SU-DHL-6 (cell line): Measurements from ENCODE around the gene CDH22.

Experiments used
- H2AFZ ChIP-seq: fragments of 200-600 bp; sonication (generic); 2 replicates; pipeline ENCODE4 v1.6.1; 2014; ENCODE audit warnings: low read depth, mild to moderate bottlenecking, moderate library complexity, mixed read lengths, antibody characterized with exemption, low read length; ENCODE audit not compliant: severe bottlenecking
- H3F3A ChIP-seq: fragments of 200-600 bp; shearing (Covaris generic); 2 replicates; pipeline ENCODE4 v1.6.0; 2016; ENCODE audit warnings: antibody characterized with exemption, mild to moderate bottlenecking; ENCODE audit not compliant: insufficient read depth
- H3K27ac ChIP-seq: fragments of 200-600 bp; sonication (generic); 2 replicates; pipeline ENCODE4 v1.5.1; 2016; ENCODE audit warnings: low read depth, mild to moderate bottlenecking, low read length, moderate library complexity, mixed read lengths
- H3K27me3 ChIP-seq: fragments of 200-600 bp; sonication (generic), shearing (Covaris generic); 2 replicates; pipeline ENCODE4 v1.6.0; 2014; ENCODE audit warnings: mild to moderate bottlenecking, low read length
- H3K36me3 ChIP-seq: fragments of 200-600 bp; sonication (generic); 2 replicates; pipeline ENCODE4 v1.6.1; 2014; ENCODE audit warnings: mild to moderate bottlenecking, low read length, mixed read lengths
- H3K4me2 ChIP-seq: fragments of 300-600, 200-600 bp; shearing (Covaris generic), sonication (generic); 2 replicates; pipeline ENCODE4 v1.6.0; 2014; ENCODE audit warnings: low read length, low read depth, mild to moderate bottlenecking; ENCODE audit not compliant: poor library complexity, severe bottlenecking
- H3K4me3 ChIP-seq: fragments of 200-600 bp; sonication (generic); 2 replicates; pipeline ENCODE4 v1.5.1; 2014; ENCODE audit warnings: antibody characterized with exemption, low read length, mild to moderate bottlenecking, mixed read lengths; ENCODE audit not compliant: insufficient read depth, poor library complexity, severe bottlenecking
- H3K79me2 ChIP-seq: fragments of 200-600 bp; sonication (generic); 2 replicates; pipeline ENCODE4 v1.6.1; 2014; ENCODE audit warnings: mild to moderate bottlenecking, low read length, moderate library complexity; ENCODE audit not compliant: insufficient read depth
- H3K9ac ChIP-seq: fragments of 200-600 bp; sonication (generic); 2 replicates; pipeline ENCODE4 v1.7.0; 2014; ENCODE audit warnings: mild to moderate bottlenecking, low read length
- H3K9me2 ChIP-seq: fragments of 200-600 bp; sonication (generic); replicated peaks from 2 replicates; pipeline ENCODE4 v1.6.1; 2014; ENCODE audit warnings: low read length; ENCODE audit not compliant: insufficient read depth
- H3K9me3 ChIP-seq: fragments of 200-600 bp; sonication (generic); 2 replicates; pipeline ENCODE4 v1.6.1; 2014; ENCODE audit warnings: low read length, mixed read lengths; ENCODE audit not compliant: insufficient read depth
- H4K20me1 ChIP-seq: fragments of 200-600 bp; sonication (generic); 2 replicates; pipeline ENCODE4 v1.6.1; 2014; ENCODE audit warnings: low read depth, mild to moderate bottlenecking, antibody characterized with exemption, low read length, moderate library complexity, mixed read lengths
- EZH2phosphoT487 ChIP-seq: fragments of 200-600 bp; sonication (generic), shearing (Covaris generic); conservative IDR thresholded peaks from 2 replicates; pipeline ENCODE4 v1.6.1; 2018; ENCODE audit warnings: mild to moderate bottlenecking, antibody characterized with exemption, low read length, moderate library complexity, mixed read lengths
- TF ChIP-seq, protein P1 (sequence below): fragments of 200-600 bp; sonication (generic); IDR thresholded peaks from one replicate; pipeline ENCODE4 v1.5.1; 2017; ENCODE audit warnings: antibody characterized with exemption, mild to moderate bottlenecking, low read length, moderate library complexity; ENCODE audit not compliant: insufficient read depth, poor library complexity, severe bottlenecking

CDH22 gene

DNA sequence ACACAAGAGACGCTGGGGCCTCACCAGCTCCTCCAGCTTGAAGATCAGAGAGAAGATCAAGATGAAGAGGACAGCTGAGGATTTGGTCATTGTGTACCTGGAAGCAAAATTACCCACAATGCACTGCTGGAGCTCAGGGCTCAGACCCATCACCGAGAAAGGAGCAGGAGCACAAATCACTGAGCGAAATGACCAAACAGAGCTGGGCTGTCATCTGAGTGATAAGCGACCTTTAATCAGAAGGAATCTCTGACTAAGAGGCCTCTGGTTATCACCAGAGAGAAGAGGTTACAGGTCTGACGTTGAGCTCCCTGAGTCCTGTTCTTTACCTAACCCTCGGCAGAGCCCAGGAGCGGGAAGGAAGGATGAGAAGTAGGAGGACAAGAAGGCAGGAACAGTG lies 47.5 kb upstream of the CDH22 start:
- Histone ChIP-seq H3K27ac (no peak overlapping the region), H3K9me2 (no peaks in the 10 kb centered on the region), H3K9ac (no peak overlapping the region), H3K4me2 (no peak overlapping the region), H3K27me3 (no peaks in the 10 kb centered on the region), H3K36me3 (no peaks in the 10 kb centered on the region), H3K79me2 (no peaks in the 10 kb centered on the region), H3K4me3 (no peak overlapping the region), H3F3A (no peaks in the 10 kb centered on the region), H3K9me3 (no peaks in the 10 kb centered on the region), H4K20me1 (no peaks in the 10 kb centered on the region), H2AFZ (no peak overlapping the region)
- TF ChIP-seq, protein P1, sequence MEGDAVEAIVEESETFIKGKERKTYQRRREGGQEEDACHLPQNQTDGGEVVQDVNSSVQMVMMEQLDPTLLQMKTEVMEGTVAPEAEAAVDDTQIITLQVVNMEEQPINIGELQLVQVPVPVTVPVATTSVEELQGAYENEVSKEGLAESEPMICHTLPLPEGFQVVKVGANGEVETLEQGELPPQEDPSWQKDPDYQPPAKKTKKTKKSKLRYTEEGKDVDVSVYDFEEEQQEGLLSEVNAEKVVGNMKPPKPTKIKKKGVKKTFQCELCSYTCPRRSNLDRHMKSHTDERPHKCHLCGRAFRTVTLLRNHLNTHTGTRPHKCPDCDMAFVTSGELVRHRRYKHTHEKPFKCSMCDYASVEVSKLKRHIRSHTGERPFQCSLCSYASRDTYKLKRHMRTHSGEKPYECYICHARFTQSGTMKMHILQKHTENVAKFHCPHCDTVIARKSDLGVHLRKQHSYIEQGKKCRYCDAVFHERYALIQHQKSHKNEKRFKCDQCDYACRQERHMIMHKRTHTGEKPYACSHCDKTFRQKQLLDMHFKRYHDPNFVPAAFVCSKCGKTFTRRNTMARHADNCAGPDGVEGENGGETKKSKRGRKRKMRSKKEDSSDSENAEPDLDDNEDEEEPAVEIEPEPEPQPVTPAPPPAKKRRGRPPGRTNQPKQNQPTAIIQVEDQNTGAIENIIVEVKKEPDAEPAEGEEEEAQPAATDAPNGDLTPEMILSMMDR = no peak
- TF ChIP-seq EZH2phosphoT487 = no peak

DNA sequence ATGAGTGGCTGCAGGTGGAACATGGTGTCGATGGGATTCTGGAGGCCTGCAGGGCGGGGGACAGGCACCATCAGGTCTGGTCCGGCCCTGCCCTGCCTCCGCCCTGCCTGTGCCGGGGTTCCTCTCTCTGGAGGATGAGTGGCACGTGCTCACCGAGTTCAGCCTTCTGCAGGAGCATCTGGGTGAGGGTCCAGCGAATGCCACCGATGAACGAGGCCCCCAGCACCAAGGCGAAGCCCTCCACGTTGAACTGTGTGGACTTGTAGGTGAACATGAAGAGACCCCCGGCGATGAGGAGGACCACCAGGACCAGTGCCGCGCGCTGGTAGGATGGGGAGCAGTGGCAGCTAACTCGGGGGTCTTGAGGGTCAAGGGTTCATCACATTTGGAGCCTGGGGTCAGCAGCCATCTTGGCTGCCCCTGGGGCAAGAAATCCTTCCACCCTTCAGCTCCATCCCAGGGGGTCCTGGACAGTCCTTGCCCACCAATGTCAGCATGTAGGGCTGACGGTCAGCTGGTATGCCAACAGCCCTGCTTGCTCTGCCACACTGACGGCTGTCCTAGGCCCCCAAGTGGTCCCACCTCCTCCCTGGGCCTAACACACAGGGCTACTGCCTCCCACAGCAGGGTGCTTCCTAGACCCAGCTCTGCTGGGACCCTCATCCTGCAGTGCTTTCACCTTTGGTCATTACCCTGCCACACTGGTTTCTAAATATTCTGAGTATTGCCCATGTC lies 46.8 kb upstream of the CDH22 start:
- Histone ChIP-seq H3K27me3 (no peaks in the 10 kb centered on the region), H3F3A (no peaks in the 10 kb centered on the region), H3K4me3 (no peak overlapping the region), H2AFZ (no peak overlapping the region), H3K27ac (no peak overlapping the region), H3K9me3 (no peaks in the 10 kb centered on the region), H3K9ac (no peak overlapping the region), H3K9me2 (no peaks in the 10 kb centered on the region), H3K36me3 (no peaks in the 10 kb centered on the region), H4K20me1 (no peaks in the 10 kb centered on the region), H3K4me2 (no peak overlapping the region), H3K79me2 (no peaks in the 10 kb centered on the region)
- TF ChIP-seq EZH2phosphoT487 = no peak
- TF ChIP-seq, protein P1 = no peak

- Histone ChIP-seq H3K9me2 (no peaks in the 10 kb centered on the region), H3K4me3 (no peak overlapping the region), H3K4me2 (no peak overlapping the region), H3K9ac (no peak overlapping the region), H3K36me3 (no peaks in the 10 kb centered on the region), H3K27me3 (no peaks in the 10 kb centered on the region), H3K27ac (no peak overlapping the region), H4K20me1 (no peaks in the 10 kb centered on the region), H2AFZ (no peak overlapping the region), H3K79me2 (no peaks in the 10 kb centered on the region), H3F3A (no peaks in the 10 kb centered on the region), H3K9me3 (no peaks in the 10 kb centered on the region)
- TF ChIP-seq, protein P1 = no peak
- no peak for TF ChIP-seq EZH2phosphoT487
Measured at GRCh38 chr20:46354207-46354555, 45.9 kb upstream of the CDH22 start.
